Thyroid gland (tissue), 4 donors: Measurements from ENCODE around the gene MYLK.

Source experiments
- CTCF ChIP-seq, 6 experiments: fragments of 200-600 bp in 3 of 6; fragments of 450-650 bp in 3 of 6; sonication (generic) in 3 of 6; IDR thresholded peaks; one replicate each; pipeline ENCODE4 v1.5.1; 2016 to 2019; ENCODE audit warnings: antibody characterized with exemption in 6 of 6, mild to moderate bottlenecking in 2 of 6, inconsistent platforms in 1 of 6, moderate library complexity in 1 of 6
- POLR2A ChIP-seq, 2 donors: fragments of 450-650 bp; IDR thresholded peaks; one replicate each; pipeline ENCODE4 v1.6.1; 2017; ENCODE audit warnings: antibody characterized with exemption in 2 of 2, mild to moderate bottlenecking in 2 of 2, moderate library complexity in 1 of 2

GRCh38 chr3:123739754-123740153 is 144.4 kb downstream of the MYLK start:
- no peak for TF ChIP-seq CTCF (IDR thresholded peaks at IDR 0.05)
- no peak for TF ChIP-seq POLR2A (IDR thresholded peaks at IDR 0.05)
